ENCODE data around the gene CDC42EP5. TPM values are rescaled to one million over a fixed set of nuclear protein-coding genes. Genes with fewer than 3 reads are reported as not detected.

The CDC42EP5 gene
- total RNA-seq, 3 donors from 2014 or later (not counting 1 experiment from before 2014, with no cell fraction given): not detected

DNA sequence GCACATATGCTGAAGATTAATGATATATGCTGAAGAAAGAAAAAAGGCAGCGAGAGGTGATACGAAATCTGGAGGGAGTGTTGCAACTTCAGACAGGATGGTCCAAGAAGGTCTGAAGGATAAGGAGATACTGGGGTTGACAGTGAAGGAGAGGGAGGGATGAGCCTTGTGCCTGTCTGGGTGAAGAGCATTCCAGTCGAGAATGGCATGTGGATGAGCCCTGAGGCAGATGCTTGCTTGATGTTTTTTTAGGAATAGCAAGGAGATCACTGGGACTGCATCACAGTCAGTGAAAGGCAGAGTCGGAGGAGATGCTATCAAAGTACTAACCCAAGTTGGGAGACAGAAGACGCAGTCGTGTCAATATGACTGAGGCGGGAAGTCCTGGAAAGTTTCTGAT lies 16.2 kb upstream of the CDC42EP5 start:
- H3K36me3 ChIP-seq (ENCODE audit: control insufficient read depth, insufficient read depth, low read length): no peaks in the 10 kb centered on the region
- peaks cover 27 to 34% of the 10 kb centered on the region in 2 donors for H3K27me3 Mint-ChIP-seq (ENCODE audit: low read depth in 2 of 2)
- ATAC-seq (no peak), DNase-seq (no peak)
- peaks cover 10% of the 10 kb centered on the region for H3K27me3 ChIP-seq (ENCODE audit: control insufficient read depth, insufficient read depth, low read length)
- H3K4me1 Mint-ChIP-seq: peaks cover 0 to 23% of the 10 kb centered on the region in 2 donors
- no peaks in the 10 kb centered on the region for H3K9me3 Mint-ChIP-seq
- no peak for TF ChIP-seq CTCF (IDR thresholded peaks at IDR 0.05)
- no peak overlapping the region for H3K4me3 Mint-ChIP-seq
- 84% methylated on average over 7 of the region's 7 CpGs for WGBS (ENCODE audit: insufficient coverage)
- no peaks in the 10 kb centered on the region for H3K9me3 ChIP-seq (ENCODE audit: control insufficient read depth, insufficient read depth, low read length)
- no peaks in the 10 kb centered on the region for H3K4me1 ChIP-seq (ENCODE audit: control insufficient read depth, insufficient read depth, low read length)
- no peaks in the 10 kb centered on the region for H3K36me3 Mint-ChIP-seq
- no peak overlapping the region for H3K27ac Mint-ChIP-seq
- no peak overlapping the region for H3K27ac ChIP-seq (ENCODE audit: low read length)
- intact Hi-C loops (cut with micrococcal nuclease): no loop called here
- no peak overlapping the region for H3K4me3 ChIP-seq (ENCODE audit: low read length)

GRCh38 chr19:54485851-54486250 lies 12.8 kb upstream of the CDC42EP5 start:
- no peaks in the 10 kb centered on the region for H3K36me3 ChIP-seq (ENCODE audit: control insufficient read depth, insufficient read depth, low read length)
- peaks cover 25% of the 10 kb centered on the region for H3K4me1 ChIP-seq (ENCODE audit: control insufficient read depth, insufficient read depth, low read length)
- H3K27me3 Mint-ChIP-seq (ENCODE audit: low read depth in 2 of 2): peaks cover 28 to 29% of the 10 kb centered on the region in 2 donors
- peaks cover 13% of the 10 kb centered on the region for H3K27me3 ChIP-seq (ENCODE audit: control insufficient read depth, insufficient read depth, low read length)
- peaks cover 19 to 41% of the 10 kb centered on the region in 2 donors for H3K4me1 Mint-ChIP-seq
- DNase-seq: no peak
- no peak overlapping the region for H3K27ac Mint-ChIP-seq
- no peaks in the 10 kb centered on the region for H3K9me3 ChIP-seq (ENCODE audit: control insufficient read depth, insufficient read depth, low read length)
- intact Hi-C loops (cut with micrococcal nuclease): no loop called here
- H3K27ac ChIP-seq (ENCODE audit: low read length): no peak overlapping the region
- TF ChIP-seq CTCF (IDR thresholded peaks at IDR 0.05): no peak
- no peaks in the 10 kb centered on the region for H3K9me3 Mint-ChIP-seq
- no peak overlapping the region for H3K4me3 ChIP-seq (ENCODE audit: low read length)
- H3K4me3 Mint-ChIP-seq: no peak overlapping the region
- H3K36me3 Mint-ChIP-seq: no peaks in the 10 kb centered on the region
- ATAC-seq: no peak
- 83% methylated on average over 5 of the region's 5 CpGs for WGBS (ENCODE audit: insufficient coverage)

DNA sequence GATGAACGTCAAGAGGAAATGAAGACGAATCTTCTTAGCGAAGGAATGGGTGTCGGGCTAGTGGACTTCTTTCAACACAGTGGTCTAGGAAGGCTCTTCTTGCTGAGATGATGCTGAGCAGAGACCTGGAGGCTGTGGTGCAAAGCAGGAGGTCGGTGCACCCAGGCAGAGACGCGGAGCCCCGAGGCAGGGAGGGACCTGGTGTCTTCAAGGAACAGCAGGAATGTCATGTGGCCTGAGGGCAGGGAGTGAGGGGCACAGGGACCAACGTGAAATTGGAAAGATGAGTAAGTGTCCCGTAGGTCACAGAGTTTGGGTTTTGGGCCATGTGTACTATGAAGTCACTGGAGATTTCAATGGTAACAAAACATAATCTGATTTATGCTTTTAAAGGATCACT lies 11.4 kb upstream of the CDC42EP5 start:
- intact Hi-C loops (cut with micrococcal nuclease): loop anchor here (5.0 kb wide), 2 partner anchors 48 to 68 kb away; no protein-coding TSS in a partner anchor
- no peaks in the 10 kb centered on the region for H3K9me3 ChIP-seq (ENCODE audit: control insufficient read depth, insufficient read depth, low read length)
- Mint-ChIP-seq H3K36me3 (no peaks in the 10 kb centered on the region), H3K27ac (no peak overlapping the region), H3K4me1 (peaks cover 33 to 53% of the 10 kb centered on the region in 2 donors), H3K27me3 (ENCODE audit: low read depth in 2 of 2) (peaks cover 23% of the 10 kb centered on the region in 2 donors), H3K4me3 (no peak overlapping the region), H3K9me3 (no peaks in the 10 kb centered on the region)
- no peak overlapping the region for H3K4me3 ChIP-seq (ENCODE audit: low read length)
- peaks cover 36% of the 10 kb centered on the region for H3K4me1 ChIP-seq (ENCODE audit: control insufficient read depth, insufficient read depth, low read length)
- 86% methylated on average over 10 of the region's 10 CpGs for WGBS (ENCODE audit: insufficient coverage)
- H3K27me3 ChIP-seq (ENCODE audit: control insufficient read depth, insufficient read depth, low read length): peaks cover 9% of the 10 kb centered on the region
- DNase-seq: no peak
- no peak overlapping the region for H3K27ac ChIP-seq (ENCODE audit: low read length)
- no peak for TF ChIP-seq CTCF (IDR thresholded peaks at IDR 0.05)
- no peaks in the 10 kb centered on the region for H3K36me3 ChIP-seq (ENCODE audit: control insufficient read depth, insufficient read depth, low read length)
- no peak for ATAC-seq

DNA sequence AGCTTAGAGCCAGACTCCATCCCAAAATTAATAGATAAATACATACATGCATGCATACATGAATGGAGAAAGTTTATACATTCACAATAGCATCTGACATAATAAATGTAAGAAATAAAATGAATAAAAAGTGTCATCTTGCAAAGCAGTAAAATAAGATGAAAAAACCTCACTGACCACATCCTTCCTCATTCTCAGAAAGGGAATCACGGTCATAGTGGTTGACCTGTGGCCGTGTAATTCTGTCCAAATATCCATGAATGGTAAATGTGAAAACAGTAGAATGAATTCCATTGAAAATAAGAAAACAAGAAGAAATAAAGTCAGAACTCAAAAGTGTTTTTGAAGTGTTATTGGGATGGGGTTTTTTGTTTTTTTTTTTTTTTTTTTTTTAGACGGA lies 9.8 kb upstream of the CDC42EP5 start:
- Mint-ChIP-seq H3K4me1 (peaks cover 42 to 60% of the 10 kb centered on the region in 2 donors), H3K4me3 (peak overlapping the region; percentile 76), H3K27ac (no peak overlapping the region), H3K27me3 (ENCODE audit: low read depth in 2 of 2) (peaks cover 29 to 31% of the 10 kb centered on the region in 2 donors), H3K36me3 (no peaks in the 10 kb centered on the region), H3K9me3 (no peaks in the 10 kb centered on the region)
- no peak for TF ChIP-seq CTCF (IDR thresholded peaks at IDR 0.05)
- Histone ChIP-seq H3K27ac (ENCODE audit: low read length) (no peak overlapping the region), H3K9me3 (ENCODE audit: control insufficient read depth, insufficient read depth, low read length) (no peaks in the 10 kb centered on the region), H3K4me3 (ENCODE audit: low read length) (no peak overlapping the region), H3K36me3 (ENCODE audit: control insufficient read depth, insufficient read depth, low read length) (no peaks in the 10 kb centered on the region), H3K27me3 (ENCODE audit: control insufficient read depth, insufficient read depth, low read length) (peaks cover 8% of the 10 kb centered on the region), H3K4me1 (ENCODE audit: control insufficient read depth, insufficient read depth, low read length) (peaks cover 41% of the 10 kb centered on the region)
- intact Hi-C loops (cut with micrococcal nuclease): loop anchor here (5.0 kb wide), 2 partner anchors 49 to 69 kb away; no protein-coding TSS in a partner anchor
- DNase-seq (no peak), ATAC-seq (peak in 1 of 3 donors; percentile 41)
- WGBS (ENCODE audit: insufficient coverage): 0% methylated on average over 1 of the region's 3 CpGs
